Astrocyte (in vitro differentiated cells and primary cell): ENCODE measurements around the gene MRRF. TPM values are rescaled to one million over a fixed set of nuclear protein-coding genes. Genes with fewer than 3 reads are reported as not detected.

Experiments
- DNase-seq: peaks from one replicate; pipeline ENCODE4 v3.0.0-alpha.2; 2010; ENCODE audit warnings: low read depth
- FAIRE-seq: peaks from 2 replicates; lab custom pipeline; 2011; peaks lifted over from hg19 to GRCh38; lab: Jason Lieb, UNC
- H2AFZ ChIP-seq: 2 replicates; pipeline ENCODE4 v1.6.0; 2012; ENCODE audit warnings: low read depth, low read length, inconsistent platforms
- H3K27ac ChIP-seq: 2 replicates; pipeline ENCODE4 v1.5.1; 2011; ENCODE audit warnings: low read depth, low read length, inconsistent platforms
- H3K27me3 ChIP-seq: 2 replicates; pipeline ENCODE4 v1.6.0; 2011; ENCODE audit warnings: low read length, inconsistent platforms; ENCODE audit not compliant: insufficient read depth
- H3K36me3 ChIP-seq: 2 replicates; pipeline ENCODE4 v1.5.1; 2011; ENCODE audit warnings: low read length, inconsistent platforms; ENCODE audit not compliant: insufficient read depth
- H3K4me1 ChIP-seq: 2 replicates; pipeline ENCODE4 v1.5.1; 2011; ENCODE audit warnings: low read length, inconsistent platforms; ENCODE audit not compliant: insufficient read depth
- H3K4me2 ChIP-seq: 2 replicates; pipeline ENCODE4 v1.6.0; 2012; ENCODE audit warnings: low read length, inconsistent platforms
- H3K4me3 ChIP-seq: 2 replicates; pipeline ENCODE4 v1.5.1; 2011; ENCODE audit warnings: low read depth, mild to moderate bottlenecking, low read length, inconsistent platforms; ENCODE audit not compliant: insufficient read depth
- H3K79me2 ChIP-seq: 2 replicates; pipeline ENCODE4 v1.6.0; 2012; ENCODE audit warnings: mild to moderate bottlenecking, low read length, inconsistent platforms; ENCODE audit not compliant: insufficient read depth
- H3K9ac ChIP-seq: 2 replicates; pipeline ENCODE4 v1.6.0; 2012; ENCODE audit warnings: mild to moderate bottlenecking, low read length, inconsistent platforms
- H3K9me3 ChIP-seq: 2 replicates; pipeline ENCODE4 v1.5.1; 2012; ENCODE audit warnings: low read depth, mild to moderate bottlenecking, low read length, inconsistent platforms; ENCODE audit not compliant: insufficient read depth
- H4K20me1 ChIP-seq: 2 replicates; pipeline ENCODE4 v1.6.0; 2012; ENCODE audit warnings: low read length, inconsistent platforms; ENCODE audit not compliant: insufficient read depth
- H3K27ac Mint-ChIP-seq: one replicate; pipeline ENCODE4 v1.8.0; 2021; ENCODE audit warnings: mild to moderate bottlenecking, mixed read lengths; ENCODE audit not compliant: unreplicated experiment
- H3K27me3 Mint-ChIP-seq: one replicate; pipeline ENCODE4 v1.8.0; 2021; ENCODE audit warnings: low read depth, mixed read lengths; ENCODE audit not compliant: unreplicated experiment
- H3K36me3 Mint-ChIP-seq: one replicate; pipeline ENCODE4 v1.8.0; 2021; ENCODE audit warnings: low read depth, mixed read lengths; ENCODE audit not compliant: unreplicated experiment
- H3K4me1 Mint-ChIP-seq: one replicate; pipeline ENCODE4 v1.8.0; 2021; ENCODE audit warnings: low read depth, mixed read lengths; ENCODE audit not compliant: unreplicated experiment
- H3K4me3 Mint-ChIP-seq: one replicate; pipeline ENCODE4 v1.8.0; 2021; ENCODE audit warnings: mild to moderate bottlenecking, moderate library complexity, mixed read lengths; ENCODE audit not compliant: unreplicated experiment
- H3K9me3 Mint-ChIP-seq: one replicate; pipeline ENCODE4 v1.8.0; 2021; ENCODE audit warnings: mild to moderate bottlenecking, mixed read lengths; ENCODE audit not compliant: unreplicated experiment
- CTCF ChIP-seq: IDR thresholded peaks from 2 replicates; pipeline ENCODE4 v1.5.1; 2011; ENCODE audit warnings: low read depth, mild to moderate bottlenecking, inconsistent platforms, low read length, moderate library complexity; ENCODE audit not compliant: insufficient read depth
- EZH2 ChIP-seq: IDR thresholded peaks from 2 replicates; pipeline ENCODE4 v1.6.1; 2012; ENCODE audit warnings: mild to moderate bottlenecking, low read length, inconsistent platforms; ENCODE audit not compliant: insufficient read depth
- total RNA-seq: library from RNA; stranded (reverse); gene quantifications from 2 replicates; pipeline ENCODE4 v1.2.1, GENCODE V29; 2021

The MRRF gene
- total RNA-seq, 1 donor from 2014 or later, result 24.0 TPM

- FAIRE-seq (no peak), DNase-seq (no peak)
- TF ChIP-seq EZH2 (no peak), CTCF (no peak)
- H3K4me3 Mint-ChIP-seq, result no peak overlapping the region
- no peak overlapping the region for H2AFZ ChIP-seq
- no peaks in the 10 kb centered on the region for H3K79me2 ChIP-seq
- no peak overlapping the region for H3K27ac Mint-ChIP-seq
- H3K27me3 Mint-ChIP-seq, result peaks cover 34% of the 10 kb centered on the region
- H4K20me1 ChIP-seq, result no peaks in the 10 kb centered on the region
- no peak overlapping the region for H3K4me3 ChIP-seq
- H3K9me3 Mint-ChIP-seq, result peaks cover 11% of the 10 kb centered on the region
- H3K4me1 Mint-ChIP-seq, result peaks cover 4% of the 10 kb centered on the region
- peaks cover 9% of the 10 kb centered on the region for H3K4me1 ChIP-seq
- peaks cover 4% of the 10 kb centered on the region for H3K9me3 ChIP-seq
- H3K36me3 ChIP-seq, result no peaks in the 10 kb centered on the region
- H3K9ac ChIP-seq, result no peak overlapping the region
- H3K36me3 Mint-ChIP-seq, result peaks cover 4% of the 10 kb centered on the region
- no peak overlapping the region for H3K4me2 ChIP-seq
- no peak overlapping the region for H3K27ac ChIP-seq
- H3K27me3 ChIP-seq, result peaks cover 9% of the 10 kb centered on the region
Observed at GRCh38 chr9:122376796-122377195, 112.1 kb downstream of the MRRF start.

- DNase-seq, result no peak
- no peak overlapping the region for H3K4me2 ChIP-seq
- H3K27ac ChIP-seq, result no peak overlapping the region
- peaks cover 11% of the 10 kb centered on the region for H3K9me3 Mint-ChIP-seq
- H3K4me1 Mint-ChIP-seq, result peaks cover 4% of the 10 kb centered on the region
- H2AFZ ChIP-seq, result no peak overlapping the region
- no peak overlapping the region for H3K4me3 ChIP-seq
- H4K20me1 ChIP-seq, result no peaks in the 10 kb centered on the region
- H3K36me3 Mint-ChIP-seq, result peaks cover 4% of the 10 kb centered on the region
- peaks cover 27% of the 10 kb centered on the region for H3K27me3 Mint-ChIP-seq
- no peak overlapping the region for H3K4me3 Mint-ChIP-seq
- no peak for FAIRE-seq
- TF ChIP-seq EZH2 (no peak), CTCF (no peak)
- H3K9me3 ChIP-seq, result peaks cover 4% of the 10 kb centered on the region
- peaks cover 9% of the 10 kb centered on the region for H3K4me1 ChIP-seq
- H3K36me3 ChIP-seq, result no peaks in the 10 kb centered on the region
- H3K79me2 ChIP-seq, result no peaks in the 10 kb centered on the region
- H3K9ac ChIP-seq, result no peak overlapping the region
- H3K27ac Mint-ChIP-seq, result no peak overlapping the region
- peaks cover 3% of the 10 kb centered on the region for H3K27me3 ChIP-seq
Observed at GRCh38 chr9:122377241-122378164, 112.8 kb downstream of the MRRF start.

- no peak for DNase-seq
Observed at GRCh38 chr9:122378236-122378635, 113.6 kb downstream of the MRRF start.

More at GRCh38 chr9:122378236-122378635, 113.6 kb downstream of the MRRF start:
- no peak for FAIRE-seq
- no peak overlapping the region for H3K9ac ChIP-seq
- no peak overlapping the region for H3K4me2 ChIP-seq
- peaks cover 4% of the 10 kb centered on the region for H3K9me3 ChIP-seq
- peaks cover 4% of the 10 kb centered on the region for H3K36me3 Mint-ChIP-seq
- no peaks in the 10 kb centered on the region for H3K36me3 ChIP-seq
- H3K4me1 ChIP-seq, result peaks cover 10% of the 10 kb centered on the region
- no peak overlapping the region for H2AFZ ChIP-seq
- no peaks in the 10 kb centered on the region for H3K79me2 ChIP-seq
- H3K27me3 Mint-ChIP-seq, result peaks cover 19% of the 10 kb centered on the region
- no peak overlapping the region for H3K4me3 Mint-ChIP-seq
- peaks cover 7% of the 10 kb centered on the region for H3K4me1 Mint-ChIP-seq
- H3K9me3 Mint-ChIP-seq, result peaks cover 11% of the 10 kb centered on the region
- H3K27ac ChIP-seq, result no peak overlapping the region
- no peak overlapping the region for H3K27ac Mint-ChIP-seq
- H3K27me3 ChIP-seq, result peaks cover 3% of the 10 kb centered on the region
- no peak overlapping the region for H3K4me3 ChIP-seq
- no peaks in the 10 kb centered on the region for H4K20me1 ChIP-seq
- TF ChIP-seq CTCF, result no peak
- no peak for TF ChIP-seq EZH2
